NCI-H69 (cell line): ENCODE measurements around the gene MYO18B.
A peak's percentile ranks its signal among the peaks of the same experiment; 100 is the strongest.

Experiments
- DNase-seq: peaks from one replicate; lab custom pipeline; 2025; lab: John Stamatoyannopoulos, UW

The MYO18B gene

GRCh38 chr22:25777411-25777810, 35.4 kb downstream of the MYO18B start:
- no peak for DNase-seq

GRCh38 chr22:25777870-25778269, 35.9 kb downstream of the MYO18B start:
- peak; percentile 71 for DNase-seq

- DNase-seq: no peak
Measured at GRCh38 chr22:25779426-25779825, 37.4 kb downstream of the MYO18B start.

- DNase-seq: no peak
Measured at GRCh38 chr22:25779890-25780289, 37.9 kb downstream of the MYO18B start.

- DNase-seq: peak; percentile 70
Measured at GRCh38 chr22:25780673-25781072, 38.7 kb downstream of the MYO18B start.

- DNase-seq: no peak
Measured at GRCh38 chr22:25781801-25782200, 39.8 kb downstream of the MYO18B start.

GRCh38 chr22:25782831-25783230, 40.8 kb downstream of the MYO18B start:
- no peak for DNase-seq

GRCh38 chr22:25783856-25784255, 41.9 kb downstream of the MYO18B start:
- no peak for DNase-seq

- no peak for DNase-seq
Measured at GRCh38 chr22:25786165-25786564, 44.2 kb downstream of the MYO18B start.

- DNase-seq: no peak
Measured at GRCh38 chr22:25791556-25791955, 49.6 kb downstream of the MYO18B start.

- no peak for DNase-seq
Measured at GRCh38 chr22:25795478-25795877, 53.5 kb downstream of the MYO18B start.

- peak; percentile 74 for DNase-seq
Measured at GRCh38 chr22:25797498-25798290, 55.7 kb downstream of the MYO18B start.

- DNase-seq: no peak
Measured at GRCh38 chr22:25800766-25801165, 58.8 kb downstream of the MYO18B start.

- no peak for DNase-seq
Measured at GRCh38 chr22:25802018-25802417, 60.0 kb downstream of the MYO18B start.

- no peak for DNase-seq
Measured at GRCh38 chr22:25804676-25805075, 62.7 kb downstream of the MYO18B start.

GRCh38 chr22:25806579-25806978, 64.6 kb downstream of the MYO18B start:
- DNase-seq: no peak

GRCh38 chr22:25814685-25815084, 72.7 kb downstream of the MYO18B start:
- no peak for DNase-seq

GRCh38 chr22:25815561-25815960, 73.6 kb downstream of the MYO18B start:
- DNase-seq: no peak

- no peak for DNase-seq
Measured at GRCh38 chr22:25816522-25817059, 74.6 kb downstream of the MYO18B start.

GRCh38 chr22:25817092-25817943, 75.3 kb downstream of the MYO18B start:
- DNase-seq: no peak

- no peak for DNase-seq
Measured at GRCh38 chr22:25818541-25818940, 76.6 kb downstream of the MYO18B start.

- DNase-seq: no peak
Measured at GRCh38 chr22:25822344-25822743, 80.4 kb downstream of the MYO18B start.

- DNase-seq: peak; percentile 22
Measured at GRCh38 chr22:25823276-25823675, 81.3 kb downstream of the MYO18B start.
